OCI-LY3 (cell line): ENCODE measurements around the gene SLC26A6.

Experiments
- H2AFZ ChIP-seq: fragments of 200-600, 300-600 bp; shearing (Covaris generic); 2 replicates; pipeline ENCODE4 v1.6.0; 2014; ENCODE audit warnings: antibody characterized with exemption, low read depth, low read length
- H3K27ac ChIP-seq: fragments of 200-600, 300-600 bp; sonication (generic); 2 replicates; pipeline ENCODE4 v1.5.1; 2014; ENCODE audit warnings: mild to moderate bottlenecking, low read length, moderate library complexity, mixed read lengths
- H3K27me3 ChIP-seq: fragments of 200-600, 300-600 bp; sonication (generic); 2 replicates; pipeline ENCODE4 v1.6.1; 2014; ENCODE audit warnings: low read depth, low read length, mixed read lengths
- H3K36me3 ChIP-seq: fragments of 200-600, 300-600 bp; sonication (generic); replicated peaks from 2 replicates; pipeline ENCODE3; 2014; ENCODE audit warnings: low read depth, low read length, mixed read lengths
- H3K4me1 ChIP-seq: fragments of 300-600, 200-600 bp; sonication (generic); 2 replicates; pipeline ENCODE4 v1.6.1; 2014; ENCODE audit warnings: low read length, mixed read lengths
- H3K4me2 ChIP-seq: fragments of 200-600, 300-600 bp; sonication (generic); 2 replicates; pipeline ENCODE4 v1.6.1; 2014; ENCODE audit warnings: low read length, mixed read lengths
- H3K4me3 ChIP-seq: fragments of 300-600, 200-600 bp; sonication (generic); 2 replicates; pipeline ENCODE4 v1.5.1; 2014; ENCODE audit warnings: antibody characterized with exemption, mild to moderate bottlenecking, low read length, moderate library complexity
- H3K79me2 ChIP-seq: fragments of 300-600, 200-600 bp; shearing (Covaris generic); 2 replicates; pipeline ENCODE4 v1.6.1; 2014; ENCODE audit warnings: mild to moderate bottlenecking, low read length, mixed read lengths
- H3K9ac ChIP-seq: fragments of 300-600, 200-600 bp; shearing (Covaris generic); 2 replicates; pipeline ENCODE4 v1.6.0; 2014; ENCODE audit warnings: mild to moderate bottlenecking, low read length, moderate library complexity
- H3K9me3 ChIP-seq: fragments of 200-600, 300-600 bp; shearing (Covaris generic); 2 replicates; pipeline ENCODE4 v1.6.1; 2014; ENCODE audit warnings: low read length, mixed read lengths; ENCODE audit not compliant: insufficient read depth
- H4K20me1 ChIP-seq: fragments of 200-600, 300-600 bp; sonication (generic); 2 replicates; pipeline ENCODE4 v1.6.1; 2016; ENCODE audit warnings: low read length, mixed read lengths; ENCODE audit not compliant: insufficient read depth
- EZH2phosphoT487 ChIP-seq: fragments of 200-600 bp; shearing (Covaris generic); IDR thresholded peaks from 2 replicates; pipeline ENCODE4 v1.6.1; 2018; ENCODE audit warnings: antibody characterized with exemption, mixed run types, low read depth
- TF ChIP-seq, protein P1 (sequence below): fragments of 200-600, 300-600 bp; sonication (generic); IDR thresholded peaks from 2 replicates; pipeline ENCODE4 v1.5.1; 2014; ENCODE audit warnings: antibody characterized with exemption, low read length, low read depth

SLC26A6 gene

DNA sequence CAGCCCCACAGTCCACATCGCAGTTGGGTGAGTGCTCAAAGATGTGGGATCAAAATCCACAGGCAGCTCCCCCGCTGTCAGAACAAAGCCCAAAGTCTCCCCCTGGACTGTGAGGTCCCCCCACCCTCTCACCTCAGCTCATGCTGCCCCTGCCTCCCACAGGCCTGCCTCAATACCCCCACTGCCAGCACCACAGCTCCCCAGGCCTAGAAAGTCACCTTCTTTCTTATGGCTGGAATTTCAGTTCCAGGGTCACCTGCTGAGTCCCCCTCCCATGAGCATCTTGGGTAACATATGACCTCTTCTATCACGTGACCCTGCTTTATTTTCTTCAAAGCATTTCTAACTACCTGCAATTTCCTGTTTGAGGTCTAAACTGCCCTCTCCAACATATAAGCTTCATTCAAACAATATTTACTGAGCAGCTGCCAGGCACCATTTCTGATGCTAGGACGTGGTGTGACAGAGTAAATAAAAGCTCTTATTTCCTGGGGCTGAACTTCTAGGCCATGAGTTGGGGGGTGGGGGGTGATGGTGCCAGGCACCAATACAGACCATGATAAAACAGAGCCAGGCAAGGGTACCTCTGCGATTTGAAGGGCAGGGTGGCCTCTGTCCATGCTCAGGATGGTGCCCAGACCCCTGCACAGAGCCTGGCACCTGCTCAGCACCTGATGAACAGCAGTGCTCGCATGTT lies 11.3 kb downstream of the SLC26A6 start:
- no peaks in the 10 kb centered on the region for H3K4me1 ChIP-seq
- H2AFZ ChIP-seq: no peak overlapping the region

DNA sequence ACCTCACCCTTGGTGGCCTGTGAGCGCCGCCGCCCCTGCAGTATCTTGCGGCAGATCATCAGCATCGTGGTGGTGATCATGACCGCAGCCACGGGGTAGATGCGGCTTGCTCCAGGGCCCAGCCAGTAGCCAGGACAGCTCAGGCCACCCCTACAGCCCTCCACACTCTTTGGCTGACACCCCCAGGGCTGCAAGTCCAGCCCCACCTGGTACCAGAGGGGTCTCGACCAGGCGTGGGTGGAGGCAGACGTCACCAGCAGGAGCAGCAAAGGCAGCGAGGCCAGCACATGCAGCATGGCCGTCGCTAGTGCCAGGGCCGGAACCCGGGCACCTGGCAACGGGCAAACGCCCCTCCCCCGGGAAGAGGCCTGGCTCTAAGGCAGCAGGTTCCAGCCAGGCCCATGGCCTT lies 13.8 kb downstream of the SLC26A6 start, which contains the start of gene TMEM89:
Gene TMEM89 (minus strand): TSS at position 309 of the 409 bp plus-strand sequence. CDS start 13 bp downstream, at position 296.
- no peak within 1 kb of the TSS for H3K27ac ChIP-seq
- no peak within 1 kb of the TSS for H3K4me2 ChIP-seq
- peaks cover 22% of the 10 kb centered on the region for H3K36me3 ChIP-seq
- H3K27me3 ChIP-seq: no peaks in the 10 kb centered on the region
- peaks cover 15% of the 10 kb centered on the region for H3K9me3 ChIP-seq
- no peaks in the 10 kb centered on the region for H3K4me1 ChIP-seq
- TF ChIP-seq EZH2phosphoT487: no peak
- TF ChIP-seq, protein P1, sequence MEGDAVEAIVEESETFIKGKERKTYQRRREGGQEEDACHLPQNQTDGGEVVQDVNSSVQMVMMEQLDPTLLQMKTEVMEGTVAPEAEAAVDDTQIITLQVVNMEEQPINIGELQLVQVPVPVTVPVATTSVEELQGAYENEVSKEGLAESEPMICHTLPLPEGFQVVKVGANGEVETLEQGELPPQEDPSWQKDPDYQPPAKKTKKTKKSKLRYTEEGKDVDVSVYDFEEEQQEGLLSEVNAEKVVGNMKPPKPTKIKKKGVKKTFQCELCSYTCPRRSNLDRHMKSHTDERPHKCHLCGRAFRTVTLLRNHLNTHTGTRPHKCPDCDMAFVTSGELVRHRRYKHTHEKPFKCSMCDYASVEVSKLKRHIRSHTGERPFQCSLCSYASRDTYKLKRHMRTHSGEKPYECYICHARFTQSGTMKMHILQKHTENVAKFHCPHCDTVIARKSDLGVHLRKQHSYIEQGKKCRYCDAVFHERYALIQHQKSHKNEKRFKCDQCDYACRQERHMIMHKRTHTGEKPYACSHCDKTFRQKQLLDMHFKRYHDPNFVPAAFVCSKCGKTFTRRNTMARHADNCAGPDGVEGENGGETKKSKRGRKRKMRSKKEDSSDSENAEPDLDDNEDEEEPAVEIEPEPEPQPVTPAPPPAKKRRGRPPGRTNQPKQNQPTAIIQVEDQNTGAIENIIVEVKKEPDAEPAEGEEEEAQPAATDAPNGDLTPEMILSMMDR: no peak
- no peak within 1 kb of the TSS for H3K9ac ChIP-seq
- no peaks in the 10 kb centered on the region for H3K79me2 ChIP-seq
- H3K4me3 ChIP-seq: no peak within 1 kb of the TSS
- H2AFZ ChIP-seq: no peak within 1 kb of the TSS
- H4K20me1 ChIP-seq: no peaks in the 10 kb centered on the region

More for the DNA sequence above, 11.3 kb downstream of the SLC26A6 start:
- Histone ChIP-seq H3K4me2 (no peak overlapping the region), H3K9me3 (peaks cover 5% of the 10 kb centered on the region; the same call in 1 of the 2 replicates), H3K27ac (no peak overlapping the region), H3K79me2 (no peaks in the 10 kb centered on the region), H3K9ac (no peak overlapping the region), H4K20me1 (no peaks in the 10 kb centered on the region), H3K36me3 (peaks cover 24% of the 10 kb centered on the region), H3K27me3 (no peaks in the 10 kb centered on the region), H3K4me3 (no peak overlapping the region)
- TF ChIP-seq, protein P1: no peak
- no peak for TF ChIP-seq EZH2phosphoT487

DNA sequence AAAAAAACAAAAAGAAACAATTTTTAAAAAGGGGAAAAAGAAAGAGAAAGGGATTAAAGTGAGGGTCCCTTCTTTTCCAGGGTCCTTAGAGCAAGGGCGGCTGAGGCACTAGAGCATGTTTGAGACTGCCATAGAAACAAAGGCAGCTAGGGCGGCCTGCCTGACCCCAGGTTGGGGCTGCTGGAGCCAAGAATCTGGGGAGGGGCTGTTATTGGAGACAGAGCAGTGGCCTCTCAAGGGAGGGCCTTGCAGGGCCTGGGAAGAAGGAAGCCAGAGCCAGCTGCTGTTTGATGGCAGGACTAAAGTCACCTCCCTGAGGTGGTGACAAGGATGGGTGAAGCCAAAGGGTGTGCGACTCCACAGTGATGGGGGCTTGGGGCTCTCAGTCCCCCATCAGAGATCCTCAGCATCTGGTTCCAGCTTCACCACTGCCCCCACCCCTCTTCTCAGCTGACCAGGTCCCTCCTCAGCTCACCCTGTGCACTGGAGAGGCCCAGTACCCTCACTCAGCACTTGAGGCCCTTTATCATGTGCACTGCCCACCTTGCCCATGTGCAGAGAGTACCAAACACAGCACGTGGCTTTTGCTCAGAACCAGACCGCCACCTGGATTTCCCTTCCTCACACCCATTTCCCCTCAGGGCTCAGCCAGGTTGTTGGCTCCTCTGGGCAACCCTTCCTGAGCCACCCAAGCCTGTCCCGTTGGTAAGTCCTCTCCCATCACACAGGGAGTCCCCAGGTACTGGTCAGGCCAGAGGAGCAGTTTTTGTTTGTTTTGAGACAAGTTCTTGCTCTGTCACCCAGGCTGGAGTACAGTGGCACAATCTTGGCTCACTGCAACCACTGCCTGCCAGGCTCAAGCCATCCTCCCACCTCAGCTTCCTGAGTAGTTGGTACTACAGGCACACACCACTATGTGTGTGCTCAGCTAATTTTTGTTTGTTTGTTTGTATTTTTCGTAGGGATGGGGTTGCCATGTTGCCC lies 15.4 kb downstream of the SLC26A6 start:
- Histone ChIP-seq H3K27ac (no peak overlapping the region), H3K4me2 (no peak overlapping the region), H3K9ac (no peak overlapping the region), H2AFZ (no peak overlapping the region), H3K36me3 (peaks cover 16% of the 10 kb centered on the region), H4K20me1 (no peaks in the 10 kb centered on the region), H3K79me2 (no peaks in the 10 kb centered on the region), H3K9me3 (peaks cover 21% of the 10 kb centered on the region), H3K27me3 (no peaks in the 10 kb centered on the region), H3K4me3 (no peak overlapping the region), H3K4me1 (no peaks in the 10 kb centered on the region)
- no peak for TF ChIP-seq EZH2phosphoT487
- TF ChIP-seq, protein P1: no peak

DNA sequence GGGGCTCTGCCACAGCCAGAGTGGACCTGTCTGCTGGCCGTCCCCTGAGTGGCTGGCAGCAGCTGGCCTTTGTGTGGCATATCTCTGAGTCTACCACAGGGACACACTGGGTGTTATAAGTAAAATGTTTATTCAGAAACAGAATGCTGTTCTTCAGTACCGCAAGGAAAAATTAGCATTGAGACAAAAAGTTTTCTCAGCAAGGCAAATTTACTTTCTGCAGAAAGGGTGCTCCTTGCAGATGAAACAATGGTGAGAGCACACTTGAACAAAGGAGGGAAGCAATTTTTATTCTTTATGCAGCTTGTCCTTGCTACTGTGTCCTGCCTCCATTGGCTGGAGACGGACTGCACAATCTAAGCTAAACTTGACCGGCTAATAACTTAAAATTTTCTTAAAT lies 17.7 kb downstream of the SLC26A6 start:
- no peaks in the 10 kb centered on the region for H3K4me1 ChIP-seq
- H3K27ac ChIP-seq: no peak overlapping the region
- H3K9ac ChIP-seq: no peak overlapping the region
- H2AFZ ChIP-seq: no peak overlapping the region
- no peak overlapping the region for H3K4me2 ChIP-seq
- H3K27me3 ChIP-seq: no peaks in the 10 kb centered on the region
- H3K36me3 ChIP-seq: peaks cover 21% of the 10 kb centered on the region
- TF ChIP-seq EZH2phosphoT487: no peak
- TF ChIP-seq, protein P1: no peak
- no peak overlapping the region for H3K4me3 ChIP-seq
- peaks cover 21% of the 10 kb centered on the region for H3K9me3 ChIP-seq
- no peaks in the 10 kb centered on the region for H4K20me1 ChIP-seq
- no peaks in the 10 kb centered on the region for H3K79me2 ChIP-seq
